ENCODE measurements around the gene FECH.

DNA sequence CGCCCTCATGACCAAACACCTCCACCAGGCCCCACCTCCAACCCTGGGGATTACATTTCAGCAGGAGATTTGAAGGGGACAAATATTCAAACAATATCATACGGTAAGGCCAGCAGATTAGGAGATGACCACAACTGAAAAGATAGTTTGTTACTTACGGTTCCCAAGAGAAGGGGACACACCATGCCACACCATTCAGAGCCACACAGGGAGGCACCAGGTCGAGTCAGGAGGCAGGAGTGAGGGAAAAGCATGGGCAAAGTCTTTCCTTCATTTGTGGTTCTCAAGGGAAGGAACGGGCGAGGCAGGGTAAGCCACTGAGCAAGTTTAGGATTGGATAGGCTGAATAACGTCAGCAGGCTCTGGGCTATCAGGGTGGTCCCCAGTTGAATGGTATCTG lies 57.4 kb downstream of the FECH start:
- TF ChIP-seq, protein P1, sequence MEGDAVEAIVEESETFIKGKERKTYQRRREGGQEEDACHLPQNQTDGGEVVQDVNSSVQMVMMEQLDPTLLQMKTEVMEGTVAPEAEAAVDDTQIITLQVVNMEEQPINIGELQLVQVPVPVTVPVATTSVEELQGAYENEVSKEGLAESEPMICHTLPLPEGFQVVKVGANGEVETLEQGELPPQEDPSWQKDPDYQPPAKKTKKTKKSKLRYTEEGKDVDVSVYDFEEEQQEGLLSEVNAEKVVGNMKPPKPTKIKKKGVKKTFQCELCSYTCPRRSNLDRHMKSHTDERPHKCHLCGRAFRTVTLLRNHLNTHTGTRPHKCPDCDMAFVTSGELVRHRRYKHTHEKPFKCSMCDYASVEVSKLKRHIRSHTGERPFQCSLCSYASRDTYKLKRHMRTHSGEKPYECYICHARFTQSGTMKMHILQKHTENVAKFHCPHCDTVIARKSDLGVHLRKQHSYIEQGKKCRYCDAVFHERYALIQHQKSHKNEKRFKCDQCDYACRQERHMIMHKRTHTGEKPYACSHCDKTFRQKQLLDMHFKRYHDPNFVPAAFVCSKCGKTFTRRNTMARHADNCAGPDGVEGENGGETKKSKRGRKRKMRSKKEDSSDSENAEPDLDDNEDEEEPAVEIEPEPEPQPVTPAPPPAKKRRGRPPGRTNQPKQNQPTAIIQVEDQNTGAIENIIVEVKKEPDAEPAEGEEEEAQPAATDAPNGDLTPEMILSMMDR (IDR thresholded peaks at IDR 0.05 in 8 of 11, conservative IDR thresholded peaks at IDR 0.05 in 3 of 11), result no peak
- TF ChIP-seq POLR2A (IDR thresholded peaks at IDR 0.05), result no peak

All from spleen (tissue), 7 donors.